Neural cell (in vitro differentiated cells): ENCODE results near the gene SVOP.

Source experiments
- EP300 ChIP-seq: fragments of 450-650 bp; conservative IDR thresholded peaks from 2 replicates; pipeline ENCODE4 v1.6.1; 2014; ENCODE audit warnings: antibody characterized with exemption, mild to moderate bottlenecking, moderate library complexity; ENCODE audit not compliant: poor library complexity, severe bottlenecking
- EZH2 ChIP-seq: fragments of 200-600, 300-800 bp; shearing (Covaris generic), sonication (generic); IDR thresholded peaks from 2 replicates; pipeline ENCODE4 v1.6.1; 2014; ENCODE audit warnings: antibody characterized with exemption, low read length, borderline replicate concordance, mild to moderate bottlenecking; ENCODE audit not compliant: insufficient read depth, poor library complexity, severe bottlenecking
- MXI1 ChIP-seq: fragments of 450-650 bp; conservative IDR thresholded peaks from 2 replicates; pipeline ENCODE4 v1.6.1; 2014; ENCODE audit warnings: antibody characterized with exemption, mild to moderate bottlenecking; ENCODE audit not compliant: poor library complexity, severe bottlenecking
- POLR2AphosphoS5 ChIP-seq: IDR thresholded peaks from 2 replicates; pipeline ENCODE4 v1.6.1; 2012
- RAD21 ChIP-seq: fragments of 450-650 bp; conservative IDR thresholded peaks from 2 replicates; pipeline ENCODE4 v1.6.1; 2014; ENCODE audit warnings: antibody characterized with exemption, mild to moderate bottlenecking, moderate library complexity
- SMC3 ChIP-seq: fragments of 450-650 bp; conservative IDR thresholded peaks from 2 replicates; pipeline ENCODE4 v1.6.1; 2014; ENCODE audit warnings: antibody characterized with exemption, mild to moderate bottlenecking, moderate library complexity; ENCODE audit not compliant: poor library complexity
- TAF1 ChIP-seq: IDR thresholded peaks from 2 replicates; pipeline ENCODE4 v1.6.1; 2012; ENCODE audit warnings: low read depth
- TF ChIP-seq, protein P1 (sequence below): fragments of 450-650 bp; IDR thresholded peaks from 2 replicates; pipeline ENCODE4 v1.5.1; 2014; ENCODE audit warnings: antibody characterized with exemption, mild to moderate bottlenecking, moderate library complexity; ENCODE audit not compliant: poor library complexity, severe bottlenecking
- TF ChIP-seq, protein P2 (sequence below): IDR thresholded peaks from 2 replicates; pipeline ENCODE4 v1.6.1; 2012; ENCODE audit warnings: borderline replicate concordance

DNA sequence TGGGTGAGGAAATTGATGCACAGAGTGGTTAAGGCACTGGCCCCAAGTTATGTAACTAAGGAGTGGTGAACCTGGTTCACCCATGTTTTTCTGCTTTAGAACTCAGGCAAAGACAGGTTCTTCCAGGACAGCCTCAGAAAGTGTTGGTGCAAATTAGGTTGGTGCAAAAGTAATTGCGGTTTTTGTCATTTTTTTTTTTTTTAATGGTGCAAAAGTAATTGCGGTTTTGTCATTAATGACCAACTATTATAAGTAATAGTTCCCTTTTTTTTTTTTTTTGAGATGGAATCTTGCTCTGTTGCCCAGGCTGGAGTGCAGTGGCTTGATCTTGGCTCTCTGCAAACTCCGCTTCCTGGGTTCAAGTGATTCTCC is 158.3 kb downstream of the SVOP start:
- TF ChIP-seq POLR2AphosphoS5 (no peak), EP300 (no peak), MXI1 (no peak), TAF1 (no peak), EZH2 (no peak), RAD21 (no peak), SMC3 (no peak)
- TF ChIP-seq, protein P1, sequence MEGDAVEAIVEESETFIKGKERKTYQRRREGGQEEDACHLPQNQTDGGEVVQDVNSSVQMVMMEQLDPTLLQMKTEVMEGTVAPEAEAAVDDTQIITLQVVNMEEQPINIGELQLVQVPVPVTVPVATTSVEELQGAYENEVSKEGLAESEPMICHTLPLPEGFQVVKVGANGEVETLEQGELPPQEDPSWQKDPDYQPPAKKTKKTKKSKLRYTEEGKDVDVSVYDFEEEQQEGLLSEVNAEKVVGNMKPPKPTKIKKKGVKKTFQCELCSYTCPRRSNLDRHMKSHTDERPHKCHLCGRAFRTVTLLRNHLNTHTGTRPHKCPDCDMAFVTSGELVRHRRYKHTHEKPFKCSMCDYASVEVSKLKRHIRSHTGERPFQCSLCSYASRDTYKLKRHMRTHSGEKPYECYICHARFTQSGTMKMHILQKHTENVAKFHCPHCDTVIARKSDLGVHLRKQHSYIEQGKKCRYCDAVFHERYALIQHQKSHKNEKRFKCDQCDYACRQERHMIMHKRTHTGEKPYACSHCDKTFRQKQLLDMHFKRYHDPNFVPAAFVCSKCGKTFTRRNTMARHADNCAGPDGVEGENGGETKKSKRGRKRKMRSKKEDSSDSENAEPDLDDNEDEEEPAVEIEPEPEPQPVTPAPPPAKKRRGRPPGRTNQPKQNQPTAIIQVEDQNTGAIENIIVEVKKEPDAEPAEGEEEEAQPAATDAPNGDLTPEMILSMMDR = no peak
- TF ChIP-seq, protein P2, sequence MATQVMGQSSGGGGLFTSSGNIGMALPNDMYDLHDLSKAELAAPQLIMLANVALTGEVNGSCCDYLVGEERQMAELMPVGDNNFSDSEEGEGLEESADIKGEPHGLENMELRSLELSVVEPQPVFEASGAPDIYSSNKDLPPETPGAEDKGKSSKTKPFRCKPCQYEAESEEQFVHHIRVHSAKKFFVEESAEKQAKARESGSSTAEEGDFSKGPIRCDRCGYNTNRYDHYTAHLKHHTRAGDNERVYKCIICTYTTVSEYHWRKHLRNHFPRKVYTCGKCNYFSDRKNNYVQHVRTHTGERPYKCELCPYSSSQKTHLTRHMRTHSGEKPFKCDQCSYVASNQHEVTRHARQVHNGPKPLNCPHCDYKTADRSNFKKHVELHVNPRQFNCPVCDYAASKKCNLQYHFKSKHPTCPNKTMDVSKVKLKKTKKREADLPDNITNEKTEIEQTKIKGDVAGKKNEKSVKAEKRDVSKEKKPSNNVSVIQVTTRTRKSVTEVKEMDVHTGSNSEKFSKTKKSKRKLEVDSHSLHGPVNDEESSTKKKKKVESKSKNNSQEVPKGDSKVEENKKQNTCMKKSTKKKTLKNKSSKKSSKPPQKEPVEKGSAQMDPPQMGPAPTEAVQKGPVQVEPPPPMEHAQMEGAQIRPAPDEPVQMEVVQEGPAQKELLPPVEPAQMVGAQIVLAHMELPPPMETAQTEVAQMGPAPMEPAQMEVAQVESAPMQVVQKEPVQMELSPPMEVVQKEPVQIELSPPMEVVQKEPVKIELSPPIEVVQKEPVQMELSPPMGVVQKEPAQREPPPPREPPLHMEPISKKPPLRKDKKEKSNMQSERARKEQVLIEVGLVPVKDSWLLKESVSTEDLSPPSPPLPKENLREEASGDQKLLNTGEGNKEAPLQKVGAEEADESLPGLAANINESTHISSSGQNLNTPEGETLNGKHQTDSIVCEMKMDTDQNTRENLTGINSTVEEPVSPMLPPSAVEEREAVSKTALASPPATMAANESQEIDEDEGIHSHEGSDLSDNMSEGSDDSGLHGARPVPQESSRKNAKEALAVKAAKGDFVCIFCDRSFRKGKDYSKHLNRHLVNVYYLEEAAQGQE = no peak
